IMR-90 (cell line): ENCODE measurements around the gene CCDC7. TPM values are rescaled to one million over a fixed set of nuclear protein-coding genes. Genes with fewer than 3 reads are reported as not detected.

Experiments
- ATAC-seq: fragments of 200-7000 bp; cut with Tn5 transposase; 2 replicates; pipeline ENCODE4 v1.9.1; 2020; ENCODE audit warnings: low read depth, mild to moderate bottlenecking, moderate library complexity
- BruUV-seq: library from RNA; stranded (reverse); fragments of 400-500 nt; replicated peaks from 2 replicates; lab custom pipeline; 2021; lab: Mats Ljungman, UMichigan
- CTCF ChIA-PET: fragments of 300-600 bp; formaldehyde crosslinking; extraction: SDS; loops from one replicate; lab custom pipeline; 2021; ENCODE audit warnings: antibody characterized with exemption; lab: Yijun Ruan, JAX
- POLR2A ChIA-PET: fragments of 300-600 bp; sonication (Branson Sonifier 250); formaldehyde crosslinking; loops from one replicate; lab custom pipeline; 2022; ENCODE audit warnings: antibody characterized with exemption; ENCODE audit not compliant: unreplicated experiment; lab: Charles Lee
- DNase-seq: peaks from one replicate; pipeline ENCODE4 v3.0.0; 2013
- H2AFZ ChIP-seq: replicated peaks from 2 replicates; pipeline ENCODE3; 2013; ENCODE audit warnings: low read length, mild to moderate bottlenecking; ENCODE audit not compliant: poor library complexity
- H2AK5ac ChIP-seq: 2 replicates; pipeline ENCODE4 v1.6.1; 2013; ENCODE audit warnings: low read depth, low read length, inconsistent platforms
- H2AK9ac ChIP-seq: replicated peaks from 2 replicates; pipeline ENCODE3; 2013; ENCODE audit warnings: mild to moderate bottlenecking, low read depth, low read length, moderate library complexity; ENCODE audit not compliant: poor library complexity
- H2BK120ac ChIP-seq: 2 replicates; pipeline ENCODE4 v1.6.1; 2013; ENCODE audit warnings: low read depth, low read length, inconsistent platforms
- H2BK15ac ChIP-seq: 3 replicates; pipeline ENCODE4 v1.6.1; 2013; ENCODE audit warnings: low read depth, low read length, inconsistent platforms
- H2BK20ac ChIP-seq: 2 replicates; pipeline ENCODE4 v1.6.1; 2013; ENCODE audit warnings: low read depth, mild to moderate bottlenecking, inconsistent platforms, low read length, moderate library complexity
- H2BK5ac ChIP-seq: 2 replicates; pipeline ENCODE4 v1.6.1; 2013; ENCODE audit warnings: mild to moderate bottlenecking, low read depth, low read length, inconsistent platforms; ENCODE audit not compliant: poor library complexity, severe bottlenecking
- H3K14ac ChIP-seq: replicated peaks from 2 replicates; pipeline ENCODE4 v1.6.1; 2013; ENCODE audit warnings: low read depth, low read length, inconsistent platforms
- H3K18ac ChIP-seq: 2 replicates; pipeline ENCODE4 v1.6.1; 2013; ENCODE audit warnings: low read depth, low read length, control low read depth
- H3K23ac ChIP-seq: 2 replicates; pipeline ENCODE4 v1.6.1; 2013; ENCODE audit warnings: low read depth, low read length, inconsistent platforms
- H3K27ac ChIP-seq: 2 replicates; pipeline ENCODE4 v1.5.1; 2013; ENCODE audit warnings: mild to moderate bottlenecking, control low read depth, low read length; ENCODE audit not compliant: insufficient read depth
- H3K27me3 ChIP-seq: 2 replicates; pipeline ENCODE4 v1.6.1; 2013; ENCODE audit warnings: low read length; ENCODE audit not compliant: control insufficient read depth, insufficient read depth
- H3K36me3 ChIP-seq: 2 replicates; pipeline ENCODE4 v1.6.1; 2013; ENCODE audit warnings: low read length, mixed read lengths; ENCODE audit not compliant: control insufficient read depth, insufficient read depth
- H3K4ac ChIP-seq: 2 replicates; pipeline ENCODE4 v1.6.1; 2013; ENCODE audit warnings: low read depth, low read length, inconsistent platforms
- H3K4me1 ChIP-seq: 2 replicates; pipeline ENCODE4 v1.6.1; 2013; ENCODE audit warnings: low read length, mixed read lengths; ENCODE audit not compliant: control insufficient read depth, insufficient read depth
- H3K4me2 ChIP-seq: 2 replicates; pipeline ENCODE4 v1.6.1; 2013; ENCODE audit warnings: low read depth, mild to moderate bottlenecking, control low read depth, low read length, moderate library complexity
- H3K4me3 ChIP-seq: 2 replicates; pipeline ENCODE4 v1.5.1; 2013; ENCODE audit warnings: low read depth, mild to moderate bottlenecking, control low read depth, low read length, moderate library complexity; ENCODE audit not compliant: insufficient read depth
- H3K56ac ChIP-seq: 2 replicates; pipeline ENCODE4 v1.6.1; 2013; ENCODE audit warnings: low read length, inconsistent platforms; ENCODE audit not compliant: insufficient read depth; ENCODE audit errors: extremely low read depth
- H3K79me1 ChIP-seq, 2 experiments: 2 replicates each; pipeline ENCODE4 v1.6.1; 2013; ENCODE audit warnings: low read length in 2 of 2, inconsistent platforms in 1 of 2, low read depth in 1 of 2
- H3K9ac ChIP-seq: 2 replicates; pipeline ENCODE4 v1.6.1; 2013; ENCODE audit warnings: low read depth, low read length, control low read depth
- H3K9me1 ChIP-seq: 2 replicates; pipeline ENCODE4 v1.6.1; 2013; ENCODE audit warnings: low read length, inconsistent platforms; ENCODE audit not compliant: insufficient read depth
- H3K9me3 ChIP-seq: 2 replicates; pipeline ENCODE4 v1.6.1; 2013; ENCODE audit warnings: low read length; ENCODE audit not compliant: control insufficient read depth, insufficient read depth
- H4K20me1 ChIP-seq: 2 replicates; pipeline ENCODE4 v1.6.1; 2013; ENCODE audit warnings: low read length, inconsistent platforms; ENCODE audit not compliant: insufficient read depth
- H4K5ac ChIP-seq: 2 replicates; pipeline ENCODE4 v1.6.1; 2013; ENCODE audit warnings: mild to moderate bottlenecking, low read depth, low read length, control low read depth
- H4K8ac ChIP-seq, 2 experiments: 2 replicates each; pipeline ENCODE4 v1.6.1; 2013; ENCODE audit warnings: low read depth in 2 of 2, low read length in 2 of 2, control low read depth in 1 of 2, inconsistent platforms in 1 of 2
- H4K91ac ChIP-seq: 2 replicates; pipeline ENCODE4 v1.6.1; 2013; ENCODE audit warnings: low read depth, low read length, inconsistent platforms; ENCODE audit not compliant: insufficient read depth
- BHLHE40 ChIP-seq: fragments of 150-350 bp; IDR thresholded peaks from 2 replicates; pipeline ENCODE4 v1.6.1; 2016; ENCODE audit warnings: mild to moderate bottlenecking, low read depth, low read length
- CEBPB ChIP-seq: IDR thresholded peaks from 2 replicates; pipeline ENCODE4 v1.6.1; 2012; ENCODE audit warnings: low read depth, low read length, improper control_type of control experiment
- CHD1 ChIP-seq: IDR thresholded peaks from 2 replicates; pipeline ENCODE4 v1.6.1; 2012; ENCODE audit warnings: low read depth, low read length, improper control_type of control experiment
- FOS ChIP-seq: fragments of 150-350 bp; IDR thresholded peaks from 2 replicates; pipeline ENCODE4 v1.6.1; 2016; ENCODE audit warnings: low read depth, low read length
- MAFK ChIP-seq: IDR thresholded peaks from 2 replicates; pipeline ENCODE4 v1.6.1; 2012; ENCODE audit warnings: low read depth, low read length, improper control_type of control experiment
- MAZ ChIP-seq: IDR thresholded peaks from 2 replicates; pipeline ENCODE4 v1.6.1; 2012; ENCODE audit warnings: low read depth, mild to moderate bottlenecking, low read length, improper control_type of control experiment, moderate library complexity, borderline replicate concordance
- MXI1 ChIP-seq: IDR thresholded peaks from 2 replicates; pipeline ENCODE4 v1.6.1; 2012; ENCODE audit warnings: low read depth, mild to moderate bottlenecking, low read length, moderate library complexity, borderline replicate concordance
- NFE2L2 ChIP-seq: fragments of 150-350 bp; IDR thresholded peaks from 2 replicates; pipeline ENCODE4 v1.6.1; 2016; ENCODE audit warnings: low read depth, mild to moderate bottlenecking, low read length
- RAD21 ChIP-seq: IDR thresholded peaks from 2 replicates; pipeline ENCODE4 v1.6.1; 2012; ENCODE audit warnings: low read length, improper control_type of control experiment
- RCOR1 ChIP-seq: IDR thresholded peaks from 2 replicates; pipeline ENCODE4 v1.6.1; 2012; ENCODE audit warnings: mild to moderate bottlenecking, low read length, improper control_type of control experiment; ENCODE audit not compliant: insufficient replicate concordance
- RFX5 ChIP-seq: IDR thresholded peaks from 2 replicates; pipeline ENCODE4 v1.8.0; 2012; ENCODE audit warnings: low read depth, mild to moderate bottlenecking, low read length, moderate library complexity
- SMC3 ChIP-seq: fragments of 150-350 bp; IDR thresholded peaks from 2 replicates; pipeline ENCODE4 v1.6.1; 2016; ENCODE audit warnings: low read depth, mild to moderate bottlenecking, antibody characterized with exemption, low read length, moderate library complexity
- USF2 ChIP-seq: fragments of 150-350 bp; IDR thresholded peaks from 2 replicates; pipeline ENCODE4 v1.6.1; 2017; ENCODE audit warnings: mild to moderate bottlenecking, antibody characterized with exemption, low read length, low read depth
- WGBS, 2 experiments: methylation state at CpG; one replicate each; pipeline versions ENCODE4 v1.1.5 to v1.1.7; 2013; ENCODE audit warnings: missing lambda C conversion rate in 2 of 2; ENCODE audit not compliant: insufficient read length in 1 of 2; ENCODE audit errors: extremely low coverage in 2 of 2; 5-methylcytosine and 5-hydroxymethylcytosine counted together
- dilution Hi-C: fragments of 300-500 bp; cut with HindIII; formaldehyde crosslinking; loops from one replicate; pipeline ENCODE4 v1.14.3; 2018; ENCODE audit warnings: low sequenced_read_pairs; ENCODE audit not compliant: unreplicated experiment
- in situ Hi-C: fragments of 300-500 bp; cut with MboI; formaldehyde crosslinking; loops from 3 replicates; pipeline ENCODE4 v1.14.3; 2019; ENCODE audit warnings: low sequenced_read_pairs, inconsistent platforms, mixed read lengths
- intact Hi-C: fragments of 100-400 bp; cut with micrococcal nuclease; formaldehyde crosslinking; loops from 2 replicates; pipeline ENCODE4 v1.10.0; 2022
- polyA plus RNA-seq, 3 experiments: library from polyadenylated mRNA; depleted of rRNA; stranded (reverse); fragments of >200 nt; gene quantifications; 2 replicates each; pipeline ENCODE4 v1.2.3, GENCODE V29; 2012; ENCODE audit warnings: low replicate concordance in 1 of 3
- total RNA-seq: library from RNA; depleted of rRNA; stranded (reverse); fragments of >200 nt; gene quantifications from 2 replicates; pipeline ENCODE4 v1.2.3, GENCODE V29; 2012
- TF ChIP-seq, protein P1 (sequence below): fragments of 150-350 bp; IDR thresholded peaks from 2 replicates; pipeline ENCODE4 v1.6.1; 2016; ENCODE audit warnings: low read depth, mild to moderate bottlenecking, low read length, moderate library complexity, borderline replicate concordance
- TF ChIP-seq, protein P2 (sequence below): conservative IDR thresholded peaks from 2 replicates; pipeline ENCODE4 v1.5.1; 2012; ENCODE audit warnings: mild to moderate bottlenecking, low read depth, low read length, improper control_type of control experiment

The CCDC7 gene
- total and polyA plus RNA-seq, 2 of the 4 experiments (the other 2 are of a cell fraction) = 0.74 to 4.3 TPM

GRCh38 chr10:32911285-32912016 lies 465.5 kb downstream of the CCDC7 start:
- no peak overlapping the region for H2AFZ ChIP-seq
- no peak overlapping the region for H3K27ac ChIP-seq
- H4K5ac ChIP-seq = no peak overlapping the region
- H2BK15ac ChIP-seq = no peak overlapping the region
- H3K4me3 ChIP-seq = no peak overlapping the region
- H2BK20ac ChIP-seq = no peak overlapping the region
- H3K18ac ChIP-seq = no peak overlapping the region
- no peak overlapping the region for H2AK5ac ChIP-seq
- dilution Hi-C loops (no loop called here), intact Hi-C loops (no loop called here), in situ Hi-C loops (no loop called here)
- H3K36me3 ChIP-seq = peaks cover 40% of the 10 kb centered on the region
- ChIA-PET CTCF (interaction anchor here (1.1 kb wide), 1 partner anchor 98 kb away, joined by 3 read pairs; no protein-coding TSS in a partner anchor), POLR2A (no interaction called here)
- no peaks in the 10 kb centered on the region for H3K9me3 ChIP-seq
- H4K8ac ChIP-seq = no peak overlapping the region
- 100% methylated on average over 4 of the region's 11 CpGs; no CpG with 5 or more reads in 1 of the 2 experiments for WGBS, 2 experiments
- peaks cover 16 to 36% of the 10 kb centered on the region in 2 experiments for H3K79me1 ChIP-seq
- no peaks in the 10 kb centered on the region for H3K27me3 ChIP-seq
- no peak for ATAC-seq
- no peak overlapping the region for H3K14ac ChIP-seq
- H4K91ac ChIP-seq = no peak overlapping the region
- H3K9ac ChIP-seq = no peak overlapping the region
- no peak overlapping the region for H2AK9ac ChIP-seq
- no peak overlapping the region for H3K56ac ChIP-seq
- no peaks in the 10 kb centered on the region for H3K4me1 ChIP-seq
- H2BK120ac ChIP-seq = no peak overlapping the region
- DNase-seq = no peak
- no peak overlapping the region for H3K4ac ChIP-seq
- H2BK5ac ChIP-seq = no peak overlapping the region
- H3K4me2 ChIP-seq = no peak overlapping the region
- no peaks in the 10 kb centered on the region for H3K9me1 ChIP-seq
- H4K20me1 ChIP-seq = peaks cover 38% of the 10 kb centered on the region
- H3K23ac ChIP-seq = 0 out of 2 replicates have a peak overlapping the region, but pooled peaks have one; percentile 8
- BruUV-seq = TSS peak; percentile 99
- no peak for TF ChIP-seq MXI1
- no peak for TF ChIP-seq RAD21
- TF ChIP-seq MAFK = no peak
- no peak for TF ChIP-seq MAZ
- TF ChIP-seq, protein P1, sequence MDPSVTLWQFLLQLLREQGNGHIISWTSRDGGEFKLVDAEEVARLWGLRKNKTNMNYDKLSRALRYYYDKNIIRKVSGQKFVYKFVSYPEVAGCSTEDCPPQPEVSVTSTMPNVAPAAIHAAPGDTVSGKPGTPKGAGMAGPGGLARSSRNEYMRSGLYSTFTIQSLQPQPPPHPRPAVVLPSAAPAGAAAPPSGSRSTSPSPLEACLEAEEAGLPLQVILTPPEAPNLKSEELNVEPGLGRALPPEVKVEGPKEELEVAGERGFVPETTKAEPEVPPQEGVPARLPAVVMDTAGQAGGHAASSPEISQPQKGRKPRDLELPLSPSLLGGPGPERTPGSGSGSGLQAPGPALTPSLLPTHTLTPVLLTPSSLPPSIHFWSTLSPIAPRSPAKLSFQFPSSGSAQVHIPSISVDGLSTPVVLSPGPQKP = no peak
- TF ChIP-seq CEBPB = no peak
- TF ChIP-seq SMC3 = no peak
- no peak for TF ChIP-seq CHD1
- no peak for TF ChIP-seq BHLHE40
- no peak for TF ChIP-seq USF2
- no peak for TF ChIP-seq RCOR1
- no peak for TF ChIP-seq NFE2L2
- TF ChIP-seq FOS = no peak
- no peak for TF ChIP-seq RFX5
- TF ChIP-seq, protein P2, sequence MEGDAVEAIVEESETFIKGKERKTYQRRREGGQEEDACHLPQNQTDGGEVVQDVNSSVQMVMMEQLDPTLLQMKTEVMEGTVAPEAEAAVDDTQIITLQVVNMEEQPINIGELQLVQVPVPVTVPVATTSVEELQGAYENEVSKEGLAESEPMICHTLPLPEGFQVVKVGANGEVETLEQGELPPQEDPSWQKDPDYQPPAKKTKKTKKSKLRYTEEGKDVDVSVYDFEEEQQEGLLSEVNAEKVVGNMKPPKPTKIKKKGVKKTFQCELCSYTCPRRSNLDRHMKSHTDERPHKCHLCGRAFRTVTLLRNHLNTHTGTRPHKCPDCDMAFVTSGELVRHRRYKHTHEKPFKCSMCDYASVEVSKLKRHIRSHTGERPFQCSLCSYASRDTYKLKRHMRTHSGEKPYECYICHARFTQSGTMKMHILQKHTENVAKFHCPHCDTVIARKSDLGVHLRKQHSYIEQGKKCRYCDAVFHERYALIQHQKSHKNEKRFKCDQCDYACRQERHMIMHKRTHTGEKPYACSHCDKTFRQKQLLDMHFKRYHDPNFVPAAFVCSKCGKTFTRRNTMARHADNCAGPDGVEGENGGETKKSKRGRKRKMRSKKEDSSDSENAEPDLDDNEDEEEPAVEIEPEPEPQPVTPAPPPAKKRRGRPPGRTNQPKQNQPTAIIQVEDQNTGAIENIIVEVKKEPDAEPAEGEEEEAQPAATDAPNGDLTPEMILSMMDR = no peak
